B cell (primary cell): Measurements from ENCODE around the gene SLC29A3.

ENCODE experiments used
- EZH2 ChIP-seq: IDR thresholded peaks from 2 replicates; pipeline ENCODE4 v1.6.1; 2012; ENCODE audit warnings: borderline replicate concordance, low read depth, mild to moderate bottlenecking, moderate library complexity, low read length; ENCODE audit not compliant: insufficient read depth, poor library complexity, severe bottlenecking
- TF ChIP-seq, protein P1 (sequence below): fragments of 200-600 bp; IDR thresholded peaks from one replicate; pipeline ENCODE4 v1.8.0; 2022; ENCODE audit warnings: antibody characterized with exemption, mild to moderate bottlenecking

DNA sequence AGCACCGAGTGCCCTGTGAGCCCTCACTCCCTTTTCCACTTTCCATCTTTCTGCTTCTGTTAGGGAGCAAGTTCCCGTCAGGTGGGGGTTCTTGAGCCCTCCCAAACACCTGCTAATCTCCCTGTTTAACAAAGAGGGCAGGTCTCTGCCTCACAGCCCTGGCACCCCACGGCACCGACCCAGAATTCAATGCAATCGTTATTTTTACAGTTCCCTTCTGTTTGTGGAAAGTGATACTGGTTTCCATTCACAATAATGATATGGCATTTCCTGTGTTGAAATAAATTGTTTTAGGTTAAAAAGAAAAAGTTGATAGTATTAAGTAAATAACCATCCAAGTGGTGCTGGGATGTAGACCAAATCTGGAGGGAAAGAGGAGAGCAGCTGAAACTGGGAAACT, 38.8 kb upstream of the SLC29A3 start:
- TF ChIP-seq, protein P1, sequence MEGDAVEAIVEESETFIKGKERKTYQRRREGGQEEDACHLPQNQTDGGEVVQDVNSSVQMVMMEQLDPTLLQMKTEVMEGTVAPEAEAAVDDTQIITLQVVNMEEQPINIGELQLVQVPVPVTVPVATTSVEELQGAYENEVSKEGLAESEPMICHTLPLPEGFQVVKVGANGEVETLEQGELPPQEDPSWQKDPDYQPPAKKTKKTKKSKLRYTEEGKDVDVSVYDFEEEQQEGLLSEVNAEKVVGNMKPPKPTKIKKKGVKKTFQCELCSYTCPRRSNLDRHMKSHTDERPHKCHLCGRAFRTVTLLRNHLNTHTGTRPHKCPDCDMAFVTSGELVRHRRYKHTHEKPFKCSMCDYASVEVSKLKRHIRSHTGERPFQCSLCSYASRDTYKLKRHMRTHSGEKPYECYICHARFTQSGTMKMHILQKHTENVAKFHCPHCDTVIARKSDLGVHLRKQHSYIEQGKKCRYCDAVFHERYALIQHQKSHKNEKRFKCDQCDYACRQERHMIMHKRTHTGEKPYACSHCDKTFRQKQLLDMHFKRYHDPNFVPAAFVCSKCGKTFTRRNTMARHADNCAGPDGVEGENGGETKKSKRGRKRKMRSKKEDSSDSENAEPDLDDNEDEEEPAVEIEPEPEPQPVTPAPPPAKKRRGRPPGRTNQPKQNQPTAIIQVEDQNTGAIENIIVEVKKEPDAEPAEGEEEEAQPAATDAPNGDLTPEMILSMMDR, result no peak
- no peak for TF ChIP-seq EZH2
